Measurements from ENCODE around the gene DNM3.

DNM3 gene

DNA sequence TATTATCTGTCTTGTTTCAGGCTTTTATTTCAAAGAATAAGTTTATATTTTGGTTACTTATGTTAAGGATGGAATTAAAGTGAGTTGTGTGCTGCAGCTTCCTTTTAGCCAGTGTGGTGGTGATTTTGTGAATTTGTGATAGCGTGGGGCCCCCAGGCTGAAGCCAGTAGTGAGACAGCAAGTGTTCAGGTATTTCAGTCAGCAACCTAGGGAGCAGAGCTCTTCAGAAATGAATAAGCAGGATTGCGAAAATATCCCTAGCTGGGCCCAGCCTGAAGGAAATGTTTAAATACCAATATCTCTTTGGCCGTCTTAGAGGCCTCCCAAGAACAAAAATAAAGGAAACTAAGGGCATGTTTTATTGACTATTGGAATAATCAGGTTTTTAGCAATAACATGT, 428.3 kb downstream of the DNM3 start:
- DNase-seq (ENCODE audit: extremely low read depth, low read depth): no peak
- no peak overlapping the region for H3K4me3 ChIP-seq (replicated peaks; ENCODE audit: low read depth, low read length)
- no peak for TF ChIP-seq CTCF (IDR thresholded peaks at IDR 0.05; ENCODE audit: low read depth, low read length, missing control alignments)

DNA sequence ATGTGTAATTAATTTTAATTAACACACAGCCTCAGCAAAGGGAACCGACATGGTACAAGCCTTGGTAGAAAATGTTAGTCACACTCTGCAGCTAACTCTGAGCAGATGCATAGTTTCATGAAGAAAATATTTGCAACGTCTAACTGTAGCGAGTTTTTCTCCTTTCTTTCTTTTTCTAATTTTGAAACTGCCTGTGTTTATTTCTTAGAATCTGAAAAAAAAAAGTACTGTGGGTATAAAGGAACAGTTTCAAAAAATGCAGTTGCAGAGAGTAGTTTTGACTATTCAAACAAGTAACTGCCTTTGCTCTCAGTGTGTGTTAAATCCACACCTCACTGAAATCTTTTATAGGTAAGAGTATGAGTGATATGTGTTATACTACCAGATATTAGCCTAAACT, 429.3 kb downstream of the DNM3 start:
- no peak overlapping the region for H3K4me3 ChIP-seq (replicated peaks; ENCODE audit: low read depth, low read length)
- no peak for DNase-seq (ENCODE audit: extremely low read depth, low read depth)
- no peak for TF ChIP-seq CTCF (IDR thresholded peaks at IDR 0.05; ENCODE audit: low read depth, low read length, missing control alignments)

DNA sequence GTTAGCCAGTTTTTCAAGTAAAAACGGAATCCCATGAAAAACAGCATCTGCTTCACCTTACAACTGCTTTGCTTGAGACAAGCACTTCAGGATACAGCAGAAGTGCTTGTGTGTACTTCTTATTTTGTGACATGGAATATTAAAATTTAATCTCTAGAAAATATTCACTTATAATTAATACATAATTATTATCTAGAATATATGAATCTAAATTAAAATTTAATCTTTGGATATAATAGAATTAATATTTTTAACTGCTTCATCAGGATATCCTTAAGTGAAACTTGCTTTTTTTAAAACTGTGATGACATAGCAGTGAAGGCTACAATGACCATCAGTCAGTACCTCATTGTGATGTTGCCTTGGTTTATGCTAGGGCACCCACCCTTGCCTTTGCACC, 430.8 kb downstream of the DNM3 start:
- no peak for DNase-seq (ENCODE audit: extremely low read depth, low read depth)
- TF ChIP-seq CTCF (IDR thresholded peaks at IDR 0.05; ENCODE audit: low read depth, low read length, missing control alignments): no peak
- no peak overlapping the region for H3K4me3 ChIP-seq (replicated peaks; ENCODE audit: low read depth, low read length)

- H3K4me3 ChIP-seq (replicated peaks; ENCODE audit: low read depth, low read length): no peak overlapping the region
- no peak for TF ChIP-seq CTCF (IDR thresholded peaks at IDR 0.05; ENCODE audit: low read depth, low read length, missing control alignments)
- no peak for DNase-seq (ENCODE audit: extremely low read depth, low read depth)
Measured at GRCh38 chr1:172273647-172274396, 432.5 kb downstream of the DNM3 start.

GRCh38 chr1:172275478-172275877, 434.2 kb downstream of the DNM3 start:
- no peak for DNase-seq (ENCODE audit: extremely low read depth, low read depth)
- no peak overlapping the region for H3K4me3 ChIP-seq (replicated peaks; ENCODE audit: low read depth, low read length)
- no peak for TF ChIP-seq CTCF (IDR thresholded peaks at IDR 0.05; ENCODE audit: low read depth, low read length, missing control alignments)

GRCh38 chr1:172276120-172276818, 435.0 kb downstream of the DNM3 start:
- no peak for TF ChIP-seq CTCF (IDR thresholded peaks at IDR 0.05; ENCODE audit: low read depth, low read length, missing control alignments)
- no peak for DNase-seq (ENCODE audit: extremely low read depth, low read depth)
- no peak overlapping the region for H3K4me3 ChIP-seq (replicated peaks; ENCODE audit: low read depth, low read length)
